Body of pancreas (tissue), 4 donors: Measurements from ENCODE around the gene IGFBP6.
"Not testable (repeated sequence)": the region's sequence is repeated elsewhere in the genome, so short reads cannot be mapped to it uniquely, and the experiment has no call there.

Experiments used
- CTCF ChIP-seq, 7 experiments: fragments of 450-650 bp in 4 of 7; fragments of 200-600 bp in 3 of 7; sonication (generic) in 3 of 7; IDR thresholded peaks; one replicate each; pipeline ENCODE4 v1.5.1; 2016 to 2019; ENCODE audit warnings: antibody characterized with exemption in 7 of 7
- POLR2A ChIP-seq, 3 donors: fragments of 450-650 bp; IDR thresholded peaks; one replicate each; pipeline ENCODE4 v1.6.1; 2016; ENCODE audit warnings: antibody characterized with exemption in 3 of 3, mild to moderate bottlenecking in 2 of 3

GRCh38 chr12:53094796-53095595 is 2.5 kb upstream of the IGFBP6 start:
- not testable (repeated sequence) for TF ChIP-seq POLR2A, CTCF (IDR thresholded peaks at IDR 0.05)
